HepG2 (cell line): ENCODE data around the gene PROKR1. TPM values are rescaled to one million over a fixed set of nuclear protein-coding genes. Genes with fewer than 3 reads are reported as not detected.
"Not testable (repeated sequence)": the region's sequence is repeated elsewhere in the genome, so short reads cannot be mapped to it uniquely, and the experiment has no call there.

Source experiments
- ATAC-seq: fragments of 200-7000 bp; cut with Tn5 transposase; 3 replicates; pipeline ENCODE4 v1.9.1; 2020; ENCODE audit warnings: mild to moderate bottlenecking, moderate library complexity
- BruUV-seq: library from RNA; stranded (reverse); fragments of 400-500 nt; replicated peaks from 2 replicates; lab custom pipeline; 2021; lab: Mats Ljungman, UMichigan
- CTCF ChIA-PET: fragments of 300-600 bp; formaldehyde crosslinking; extraction: SDS; loops from one replicate; lab custom pipeline; 2021; ENCODE audit warnings: low total read pairs, inconsistent platforms, low intra/inter-chr PET ratio; lab: Yijun Ruan, JAX
- POLR2A ChIA-PET: fragments of 350-600 bp; sonication (Branson Sonifier 250); formaldehyde crosslinking; loops from one replicate; lab custom pipeline; 2020; ENCODE audit warnings: antibody characterized with exemption, inconsistent platforms; lab: Yijun Ruan, JAX
- DNase-seq: peaks from one replicate; pipeline ENCODE4 v3.0.0-alpha.2; 2015; ENCODE audit warnings: low spot score
- FAIRE-seq: peaks from 3 replicates; lab custom pipeline; 2011; peaks lifted over from hg19 to GRCh38; lab: Jason Lieb, UNC
- H2AFZ ChIP-seq: one replicate; pipeline ENCODE4 v1.6.1; 2011; ENCODE audit warnings: low read length, inconsistent platforms
- H3K27ac ChIP-seq: fragments of 300-600 bp; 3 replicates; pipeline ENCODE4 v1.8.0; 2011; ENCODE audit warnings: mixed run types, mild to moderate bottlenecking, mixed read lengths, low read length, inconsistent platforms; ENCODE audit not compliant: insufficient read depth; ENCODE audit errors: extremely low read length
- H3K27me3 ChIP-seq, 2 experiments: fragments of 200-600 bp in 1 of 2; 2 replicates in 1 of 2; 3 replicates in 1 of 2; pipeline versions ENCODE4 v1.6.0 to v1.8.0; 2011; ENCODE audit warnings: low read length in 2 of 2, mild to moderate bottlenecking in 2 of 2, moderate library complexity in 2 of 2, inconsistent platforms in 1 of 2; ENCODE audit not compliant: insufficient read depth in 2 of 2, control insufficient read depth in 1 of 2
- H3K36me3 ChIP-seq, 2 experiments: fragments of 200-600 bp in 1 of 2; replicated peaks in 1 of 2; 2 replicates in 1 of 2; 3 replicates in 1 of 2; pipeline versions ENCODE4 v1.5.1 to v1.8.0; 2011; ENCODE audit warnings: low read length in 2 of 2, inconsistent platforms in 1 of 2; ENCODE audit not compliant: insufficient read depth in 2 of 2, control insufficient read depth in 1 of 2
- H3K4me1 ChIP-seq: 2 replicates; pipeline ENCODE4 v1.5.1; 2012; ENCODE audit warnings: low read length, inconsistent platforms; ENCODE audit not compliant: insufficient read depth
- H3K4me2 ChIP-seq: 2 replicates; pipeline ENCODE4 v1.6.0; 2011; ENCODE audit warnings: low read depth, low read length, inconsistent platforms
- H3K4me3 ChIP-seq, 3 experiments: fragments of 200-600 bp in 1 of 3; sonication (generic), shearing (Covaris generic) in 1 of 3; replicated peaks in 1 of 3; 2 replicates each; pipeline ENCODE4 v1.5.1; 2011 to 2016; ENCODE audit warnings: low read length in 3 of 3, inconsistent platforms in 2 of 3, low read depth in 2 of 3, mild to moderate bottlenecking in 2 of 3, control low read depth in 1 of 3, mixed read lengths in 1 of 3; ENCODE audit not compliant: insufficient read depth in 1 of 3
- H3K79me2 ChIP-seq: one replicate; pipeline ENCODE4 v1.6.1; 2011; ENCODE audit warnings: low read length, inconsistent platforms; ENCODE audit not compliant: insufficient read depth
- H3K9ac ChIP-seq: 2 replicates; pipeline ENCODE4 v1.6.0; 2011; ENCODE audit warnings: mild to moderate bottlenecking, low read depth, low read length, inconsistent platforms; ENCODE audit not compliant: insufficient read depth
- H3K9me3 ChIP-seq: 2 replicates; pipeline ENCODE4 v1.5.1; 2012; ENCODE audit warnings: mild to moderate bottlenecking, low read length
- H4K20me1 ChIP-seq: 2 replicates; pipeline ENCODE4 v1.6.0; 2011; ENCODE audit warnings: inconsistent platforms, mild to moderate bottlenecking, low read length, moderate library complexity; ENCODE audit not compliant: insufficient read depth
- LCORL ChIP-seq, 2 experiments: fragments of 450-650 bp in 1 of 2; sonication (generic) in 1 of 2; formaldehyde crosslinking in 1 of 2; IDR thresholded peaks; 2 replicates each; pipeline versions ENCODE4 v1.5.0 to v1.6.1; 2017 to 2020; ENCODE audit warnings: antibody characterized with exemption in 1 of 2, missing genetic modification reagents in 1 of 2
- ZBTB7B ChIP-seq: sonication (generic); formaldehyde crosslinking; IDR thresholded peaks from 2 replicates; pipeline ENCODE4 v1.4.0; 2020; ENCODE audit warnings: missing genetic modification reagents
- WGBS: methylation state at CpG from one replicate; pipeline ENCODE4 v1.1.6; 2017; ENCODE audit warnings: low lambda C conversion rate; 5-methylcytosine and 5-hydroxymethylcytosine counted together
- in situ Hi-C: cut with HindIII; loops from 2 replicates; pipeline ENCODE4 v1.10.0; 2017; ENCODE audit warnings: low pct_unique_long_range_greater_than_20kb; ENCODE audit not compliant: extremely low pct_ligation_motif_present
- intact Hi-C: fragments of 100-400 bp; cut with micrococcal nuclease; formaldehyde crosslinking; loops from one replicate; pipeline ENCODE4 v1.10.0; 2022; ENCODE audit not compliant: unreplicated experiment
- polyA plus RNA-seq, 8 experiments: library from polyadenylated mRNA; depleted of rRNA in 3 of 8; stranded (reverse) in 7 of 8; unstranded in 1 of 8; fragments of >200 nt; fragmentation: Illumina TruSeq in 4 of 8; extraction: Trizol in 4 of 8; gene quantifications; 2 replicates each; pipeline versions ENCODE4 v1.2.1 to v1.2.3, GENCODE V29; 2011 to 2016; ENCODE audit warnings: low read depth in 4 of 8, missing spikeins in 1 of 8, mixed read lengths in 1 of 8; ENCODE audit not compliant: insufficient read depth in 1 of 8
- total RNA-seq, 5 experiments: library from RNA; depleted of rRNA; stranded (reverse); fragments of >200 nt; fragmentation: Illumina TruSeq; extraction: Trizol; gene quantifications; 2 replicates each; pipeline ENCODE4 v1.2.3, GENCODE V29; 2016; ENCODE audit warnings: low read depth in 1 of 5
- TF ChIP-seq, protein P1 (sequence below): IDR thresholded peaks from 2 replicates; pipeline ENCODE4 v1.4.0; 2020; ENCODE audit warnings: mild to moderate bottlenecking, missing genetic modification reagents
- TF ChIP-seq, protein P2 (sequence below): sonication (generic); formaldehyde crosslinking; IDR thresholded peaks from 2 replicates; pipeline ENCODE4 v1.5.1; 2020; ENCODE audit warnings: mild to moderate bottlenecking, missing genetic modification reagents, moderate library complexity
- TF ChIP-seq, protein P3 (sequence below): sonication (generic); formaldehyde crosslinking; IDR thresholded peaks from 2 replicates; pipeline ENCODE4 v1.4.0; 2020; ENCODE audit warnings: missing genetic modification reagents
- TF ChIP-seq, protein P4 (sequence below): sonication (generic); formaldehyde crosslinking; conservative IDR thresholded peaks from 2 replicates; pipeline ENCODE4 v1.8.0; 2022; ENCODE audit warnings: mild to moderate bottlenecking, moderate library complexity, missing genetic modification reagents

PROKR1 gene
- total and polyA plus RNA-seq, 2 of the 13 experiments (the other 11 are each of a cell fraction or from before 2014, with no cell fraction given) = not detected

DNA sequence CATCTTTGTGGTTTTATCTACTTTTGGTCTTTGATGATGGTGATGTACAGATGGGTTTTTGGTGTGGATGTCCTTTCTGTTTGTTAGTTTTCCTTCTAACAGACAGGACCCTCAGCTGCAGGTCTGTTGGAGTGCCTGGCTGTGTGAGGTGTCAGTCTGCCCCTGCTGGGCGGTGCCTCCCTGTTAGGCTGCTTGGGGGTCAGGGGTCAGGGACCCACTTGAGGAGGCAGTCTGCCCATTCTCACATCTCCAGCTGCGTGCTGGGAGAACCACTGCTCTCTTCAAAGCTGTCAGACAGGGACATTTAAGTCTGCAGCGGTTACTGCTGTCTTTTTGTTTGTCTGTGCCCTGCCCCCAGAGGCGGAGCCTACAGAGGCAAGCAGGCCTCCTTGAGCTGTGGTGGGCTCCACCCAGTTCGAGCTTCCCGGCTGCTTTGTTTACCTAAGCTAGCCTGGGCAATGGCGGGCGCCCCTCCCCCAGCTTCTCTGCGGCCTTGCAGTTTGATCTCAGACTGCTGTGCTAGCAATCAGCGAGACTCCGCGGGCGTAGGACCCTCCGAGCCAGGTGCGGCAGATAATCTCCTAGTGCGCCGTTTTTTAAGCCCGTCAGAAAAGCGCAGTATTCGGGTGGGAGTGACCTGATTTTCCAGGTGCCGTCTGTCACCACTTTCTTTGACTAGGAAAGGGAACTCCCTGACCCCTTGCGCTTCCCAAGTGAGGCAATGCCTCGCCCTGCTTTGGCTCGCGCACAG, 36.0 kb downstream of the PROKR1 start:
- 55% methylated on average over 10 of the region's 25 CpGs for WGBS
- POLR2A ChIA-PET; TF ChIP-seq LCORL (IDR thresholded peaks at IDR 0.05): not testable (repeated sequence)
- TF ChIP-seq, protein P1, sequence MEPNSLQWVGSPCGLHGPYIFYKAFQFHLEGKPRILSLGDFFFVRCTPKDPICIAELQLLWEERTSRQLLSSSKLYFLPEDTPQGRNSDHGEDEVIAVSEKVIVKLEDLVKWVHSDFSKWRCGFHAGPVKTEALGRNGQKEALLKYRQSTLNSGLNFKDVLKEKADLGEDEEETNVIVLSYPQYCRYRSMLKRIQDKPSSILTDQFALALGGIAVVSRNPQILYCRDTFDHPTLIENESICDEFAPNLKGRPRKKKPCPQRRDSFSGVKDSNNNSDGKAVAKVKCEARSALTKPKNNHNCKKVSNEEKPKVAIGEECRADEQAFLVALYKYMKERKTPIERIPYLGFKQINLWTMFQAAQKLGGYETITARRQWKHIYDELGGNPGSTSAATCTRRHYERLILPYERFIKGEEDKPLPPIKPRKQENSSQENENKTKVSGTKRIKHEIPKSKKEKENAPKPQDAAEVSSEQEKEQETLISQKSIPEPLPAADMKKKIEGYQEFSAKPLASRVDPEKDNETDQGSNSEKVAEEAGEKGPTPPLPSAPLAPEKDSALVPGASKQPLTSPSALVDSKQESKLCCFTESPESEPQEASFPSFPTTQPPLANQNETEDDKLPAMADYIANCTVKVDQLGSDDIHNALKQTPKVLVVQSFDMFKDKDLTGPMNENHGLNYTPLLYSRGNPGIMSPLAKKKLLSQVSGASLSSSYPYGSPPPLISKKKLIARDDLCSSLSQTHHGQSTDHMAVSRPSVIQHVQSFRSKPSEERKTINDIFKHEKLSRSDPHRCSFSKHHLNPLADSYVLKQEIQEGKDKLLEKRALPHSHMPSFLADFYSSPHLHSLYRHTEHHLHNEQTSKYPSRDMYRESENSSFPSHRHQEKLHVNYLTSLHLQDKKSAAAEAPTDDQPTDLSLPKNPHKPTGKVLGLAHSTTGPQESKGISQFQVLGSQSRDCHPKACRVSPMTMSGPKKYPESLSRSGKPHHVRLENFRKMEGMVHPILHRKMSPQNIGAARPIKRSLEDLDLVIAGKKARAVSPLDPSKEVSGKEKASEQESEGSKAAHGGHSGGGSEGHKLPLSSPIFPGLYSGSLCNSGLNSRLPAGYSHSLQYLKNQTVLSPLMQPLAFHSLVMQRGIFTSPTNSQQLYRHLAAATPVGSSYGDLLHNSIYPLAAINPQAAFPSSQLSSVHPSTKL (CRISPR knock-in tag) = peak; percentile 80
- TF ChIP-seq, protein P2, sequence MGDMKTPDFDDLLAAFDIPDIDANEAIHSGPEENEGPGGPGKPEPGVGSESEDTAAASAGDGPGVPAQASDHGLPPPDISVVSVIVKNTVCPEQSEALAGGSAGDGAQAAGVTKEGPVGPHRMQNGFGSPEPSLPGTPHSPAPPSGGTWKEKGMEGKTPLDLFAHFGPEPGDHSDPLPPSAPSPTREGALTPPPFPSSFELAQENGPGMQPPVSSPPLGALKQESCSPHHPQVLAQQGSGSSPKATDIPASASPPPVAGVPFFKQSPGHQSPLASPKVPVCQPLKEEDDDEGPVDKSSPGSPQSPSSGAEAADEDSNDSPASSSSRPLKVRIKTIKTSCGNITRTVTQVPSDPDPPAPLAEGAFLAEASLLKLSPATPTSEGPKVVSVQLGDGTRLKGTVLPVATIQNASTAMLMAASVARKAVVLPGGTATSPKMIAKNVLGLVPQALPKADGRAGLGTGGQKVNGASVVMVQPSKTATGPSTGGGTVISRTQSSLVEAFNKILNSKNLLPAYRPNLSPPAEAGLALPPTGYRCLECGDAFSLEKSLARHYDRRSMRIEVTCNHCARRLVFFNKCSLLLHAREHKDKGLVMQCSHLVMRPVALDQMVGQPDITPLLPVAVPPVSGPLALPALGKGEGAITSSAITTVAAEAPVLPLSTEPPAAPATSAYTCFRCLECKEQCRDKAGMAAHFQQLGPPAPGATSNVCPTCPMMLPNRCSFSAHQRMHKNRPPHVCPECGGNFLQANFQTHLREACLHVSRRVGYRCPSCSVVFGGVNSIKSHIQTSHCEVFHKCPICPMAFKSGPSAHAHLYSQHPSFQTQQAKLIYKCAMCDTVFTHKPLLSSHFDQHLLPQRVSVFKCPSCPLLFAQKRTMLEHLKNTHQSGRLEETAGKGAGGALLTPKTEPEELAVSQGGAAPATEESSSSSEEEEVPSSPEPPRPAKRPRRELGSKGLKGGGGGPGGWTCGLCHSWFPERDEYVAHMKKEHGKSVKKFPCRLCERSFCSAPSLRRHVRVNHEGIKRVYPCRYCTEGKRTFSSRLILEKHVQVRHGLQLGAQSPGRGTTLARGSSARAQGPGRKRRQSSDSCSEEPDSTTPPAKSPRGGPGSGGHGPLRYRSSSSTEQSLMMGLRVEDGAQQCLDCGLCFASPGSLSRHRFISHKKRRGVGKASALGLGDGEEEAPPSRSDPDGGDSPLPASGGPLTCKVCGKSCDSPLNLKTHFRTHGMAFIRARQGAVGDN = peak; percentile 41; the same call in 1 of the 2 replicates
- TF ChIP-seq ZBTB7B (peak; percentile 63; the same call in 1 of the 2 replicates), LCORL (CRISPR knock-in tag; IDR thresholded peaks at IDR 0.05) (0 out of 2 replicates have a peak, but pooled peaks have one; percentile 14)
- TF ChIP-seq, protein P3, sequence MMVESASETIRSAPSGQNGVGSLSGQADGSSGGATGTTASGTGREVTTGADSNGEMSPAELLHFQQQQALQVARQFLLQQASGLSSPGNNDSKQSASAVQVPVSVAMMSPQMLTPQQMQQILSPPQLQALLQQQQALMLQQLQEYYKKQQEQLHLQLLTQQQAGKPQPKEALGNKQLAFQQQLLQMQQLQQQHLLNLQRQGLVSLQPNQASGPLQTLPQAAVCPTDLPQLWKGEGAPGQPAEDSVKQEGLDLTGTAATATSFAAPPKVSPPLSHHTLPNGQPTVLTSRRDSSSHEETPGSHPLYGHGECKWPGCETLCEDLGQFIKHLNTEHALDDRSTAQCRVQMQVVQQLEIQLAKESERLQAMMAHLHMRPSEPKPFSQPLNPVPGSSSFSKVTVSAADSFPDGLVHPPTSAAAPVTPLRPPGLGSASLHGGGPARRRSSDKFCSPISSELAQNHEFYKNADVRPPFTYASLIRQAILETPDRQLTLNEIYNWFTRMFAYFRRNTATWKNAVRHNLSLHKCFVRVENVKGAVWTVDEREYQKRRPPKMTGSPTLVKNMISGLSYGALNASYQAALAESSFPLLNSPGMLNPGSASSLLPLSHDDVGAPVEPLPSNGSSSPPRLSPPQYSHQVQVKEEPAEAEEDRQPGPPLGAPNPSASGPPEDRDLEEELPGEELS (CRISPR knock-in tag) = peak; percentile 35; the same call in 1 of the 2 replicates
- TF ChIP-seq, protein P4, sequence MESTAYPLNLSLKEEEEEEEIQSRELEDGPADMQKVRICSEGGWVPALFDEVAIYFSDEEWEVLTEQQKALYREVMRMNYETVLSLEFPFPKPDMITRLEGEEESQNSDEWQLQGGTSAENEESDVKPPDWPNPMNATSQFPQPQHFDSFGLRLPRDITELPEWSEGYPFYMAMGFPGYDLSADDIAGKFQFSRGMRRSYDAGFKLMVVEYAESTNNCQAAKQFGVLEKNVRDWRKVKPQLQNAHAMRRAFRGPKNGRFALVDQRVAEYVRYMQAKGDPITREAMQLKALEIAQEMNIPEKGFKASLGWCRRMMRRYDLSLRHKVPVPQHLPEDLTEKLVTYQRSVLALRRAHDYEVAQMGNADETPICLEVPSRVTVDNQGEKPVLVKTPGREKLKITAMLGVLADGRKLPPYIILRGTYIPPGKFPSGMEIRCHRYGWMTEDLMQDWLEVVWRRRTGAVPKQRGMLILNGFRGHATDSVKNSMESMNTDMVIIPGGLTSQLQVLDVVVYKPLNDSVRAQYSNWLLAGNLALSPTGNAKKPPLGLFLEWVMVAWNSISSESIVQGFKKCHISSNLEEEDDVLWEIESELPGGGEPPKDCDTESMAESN (CRISPR knock-in tag) = 0 out of 2 replicates have a peak, but pooled peaks have one; percentile 45

More for the DNA sequence above, 36.0 kb downstream of the PROKR1 start:
- Histone ChIP-seq H3K4me2 (peak overlapping the region; percentile 47; the same call in 1 of the 2 replicates), H3K4me3 (peak overlapping the region in 1 of 3 experiments; percentile 24; a peak in 1 of 6 replicates)
- H4K20me1 ChIP-seq, in situ Hi-C loops, BruUV-seq, intact Hi-C loops, H3K79me2 ChIP-seq, H3K27me3 ChIP-seq, H2AFZ ChIP-seq, ATAC-seq, H3K9ac ChIP-seq, CTCF ChIA-PET, H3K9me3 ChIP-seq, H3K27ac ChIP-seq, H3K36me3 ChIP-seq, FAIRE-seq, H3K4me1 ChIP-seq: not testable (repeated sequence)
- peak; percentile 18 for DNase-seq
